GM11168 (cell line): ENCODE results near the gene SPDYE8.
"Not testable (repeated sequence)": the region's sequence is repeated elsewhere in the genome, so short reads cannot be mapped to it uniquely, and the experiment has no call there.

ENCODE experiments used
- in situ Hi-C: fragments of 300-500 bp; cut with MboI; formaldehyde crosslinking; loops from one replicate; pipeline ENCODE4 v1.12.0; 2022; ENCODE audit warnings: low sequenced_read_pairs; ENCODE audit not compliant: unreplicated experiment

The SPDYE8 gene

GRCh38 chr7:73029666-73030065 is at the start of gene SPDYE8:
Gene SPDYE8 (minus strand): TSS chr7:73029766. CDS start chr7:73027966, 1,800 bp downstream.
- in situ Hi-C loops, result not testable (repeated sequence)

- in situ Hi-C loops, result not testable (repeated sequence)
Measured at GRCh38 chr7:73057811-73058210, 28.2 kb upstream of the SPDYE8 start, which contains the start of gene SPDYE11. Gene SPDYE11 (minus strand): TSS chr7:73057911. CDS start chr7:73056111, 1,800 bp downstream.

GRCh38 chr7:73006491-73006890 is 23.1 kb downstream of the SPDYE8 start:
- in situ Hi-C loops, result not testable (repeated sequence)

- in situ Hi-C loops, result not testable (repeated sequence)
Measured at GRCh38 chr7:73005693-73006447, 23.7 kb downstream of the SPDYE8 start.

GRCh38 chr7:73005356-73005692 is 24.2 kb downstream of the SPDYE8 start:
- in situ Hi-C loops, result not testable (repeated sequence)

- in situ Hi-C loops, result not testable (repeated sequence)
Measured at GRCh38 chr7:72997887-72998468, 31.6 kb downstream of the SPDYE8 start.

GRCh38 chr7:72997447-72997846 is 32.1 kb downstream of the SPDYE8 start:
- in situ Hi-C loops, result not testable (repeated sequence)

GRCh38 chr7:72995484-72995883 is 34.1 kb downstream of the SPDYE8 start:
- in situ Hi-C loops, result not testable (repeated sequence)

GRCh38 chr7:72990146-72990913 is 39.2 kb downstream of the SPDYE8 start:
- in situ Hi-C loops, result not testable (repeated sequence)

- in situ Hi-C loops, result not testable (repeated sequence)
Measured at GRCh38 chr7:72982084-72982483, 47.5 kb downstream of the SPDYE8 start.

GRCh38 chr7:72980382-72980781 is 49.2 kb downstream of the SPDYE8 start:
- in situ Hi-C loops, result not testable (repeated sequence)

GRCh38 chr7:72976434-72976833 is 53.1 kb downstream of the SPDYE8 start:
- in situ Hi-C loops, result not testable (repeated sequence)

GRCh38 chr7:72975656-72976286 is 53.8 kb downstream of the SPDYE8 start:
- in situ Hi-C loops, result not testable (repeated sequence)

- in situ Hi-C loops, result not testable (repeated sequence)
Measured at GRCh38 chr7:72974781-72975180, 54.8 kb downstream of the SPDYE8 start.

GRCh38 chr7:72971505-72971904 is 58.1 kb downstream of the SPDYE8 start:
- in situ Hi-C loops, result not testable (repeated sequence)
